ENCODE data around the gene WSB1.
"Not testable (repeated sequence)": the region's sequence is repeated elsewhere in the genome, so short reads cannot be mapped to it uniquely, and the experiment has no call there.

Gene WSB1, protein sequence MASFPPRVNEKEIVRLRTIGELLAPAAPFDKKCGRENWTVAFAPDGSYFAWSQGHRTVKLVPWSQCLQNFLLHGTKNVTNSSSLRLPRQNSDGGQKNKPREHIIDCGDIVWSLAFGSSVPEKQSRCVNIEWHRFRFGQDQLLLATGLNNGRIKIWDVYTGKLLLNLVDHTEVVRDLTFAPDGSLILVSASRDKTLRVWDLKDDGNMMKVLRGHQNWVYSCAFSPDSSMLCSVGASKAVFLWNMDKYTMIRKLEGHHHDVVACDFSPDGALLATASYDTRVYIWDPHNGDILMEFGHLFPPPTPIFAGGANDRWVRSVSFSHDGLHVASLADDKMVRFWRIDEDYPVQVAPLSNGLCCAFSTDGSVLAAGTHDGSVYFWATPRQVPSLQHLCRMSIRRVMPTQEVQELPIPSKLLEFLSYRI

DNA sequence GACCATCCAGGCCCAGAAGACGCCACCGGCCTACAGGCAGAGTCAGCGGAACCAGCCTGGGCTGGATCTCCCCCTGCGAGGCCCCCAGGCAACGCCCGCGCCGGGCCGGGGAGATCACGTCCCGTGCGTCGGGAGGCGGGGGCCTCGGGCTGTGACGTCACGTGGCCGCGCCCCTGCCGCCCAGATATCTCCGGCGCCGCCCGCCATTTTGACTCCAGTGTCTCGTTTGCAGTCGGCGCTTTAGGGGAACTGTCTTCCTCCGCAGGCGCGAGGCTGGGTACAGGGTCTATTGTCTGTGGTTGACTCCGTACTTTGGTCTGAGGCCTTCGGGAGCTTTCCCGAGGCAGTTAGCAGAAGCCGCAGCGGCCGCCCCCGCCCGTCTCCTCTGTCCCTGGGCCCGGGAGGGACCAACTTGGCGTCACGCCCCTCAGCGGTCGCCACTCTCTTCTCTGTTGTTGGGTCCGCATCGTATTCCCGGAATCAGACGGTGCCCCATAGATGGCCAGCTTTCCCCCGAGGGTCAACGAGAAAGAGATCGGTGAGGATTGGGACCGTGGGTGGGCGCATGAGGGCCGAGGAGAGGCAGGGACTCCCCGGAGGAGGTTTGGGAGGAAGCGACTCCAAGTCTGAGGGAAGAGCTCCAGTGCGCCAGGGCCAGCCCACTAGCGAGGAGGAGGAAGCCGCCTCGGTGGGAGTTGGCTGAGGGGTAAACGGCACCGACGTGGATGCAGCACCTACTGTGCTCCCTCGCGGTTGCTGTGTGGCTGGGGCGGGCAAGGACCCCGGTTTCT is at the start of gene WSB1:
TSS of gene WSB1 (plus strand) at position 217 of the 791 bp plus-strand sequence. CDS start at position 499, 282 bp downstream.
- H3K9ac ChIP-seq (ENCODE audit: low read length in 5 of 5) = peak within 1 kb of the TSS; percentile 93 to 99 (median 96)
- peak within 1 kb of the TSS; percentile 100 for H3K27ac ChIP-seq (ENCODE audit: low read depth, low read length)
- H3K9me3 ChIP-seq (ENCODE audit: control insufficient read depth in 5 of 5, low read length in 5 of 5) = no peaks in the 10 kb centered on the region
- H3K4me3 ChIP-seq (ENCODE audit: low read depth in 1 of 5, low read length in 5 of 5) = peak within 1 kb of the TSS; percentile 93 to 99 (median 97)
- peaks cover 0 to 2% (median 0%) of the 10 kb centered on the region in 5 donors for H3K36me3 ChIP-seq (ENCODE audit: control insufficient read depth in 5 of 5, insufficient read depth in 5 of 5, low read length in 5 of 5)
- peaks cover 5 to 40% (median 39%) of the 10 kb centered on the region in 5 donors for H3K4me1 ChIP-seq (ENCODE audit: control insufficient read depth in 5 of 5, insufficient read depth in 5 of 5, low read length in 5 of 5)
- H3K27me3 ChIP-seq (ENCODE audit: control insufficient read depth in 5 of 5, insufficient read depth in 4 of 5, low read length in 5 of 5) = no peaks in the 10 kb centered on the region

DNA sequence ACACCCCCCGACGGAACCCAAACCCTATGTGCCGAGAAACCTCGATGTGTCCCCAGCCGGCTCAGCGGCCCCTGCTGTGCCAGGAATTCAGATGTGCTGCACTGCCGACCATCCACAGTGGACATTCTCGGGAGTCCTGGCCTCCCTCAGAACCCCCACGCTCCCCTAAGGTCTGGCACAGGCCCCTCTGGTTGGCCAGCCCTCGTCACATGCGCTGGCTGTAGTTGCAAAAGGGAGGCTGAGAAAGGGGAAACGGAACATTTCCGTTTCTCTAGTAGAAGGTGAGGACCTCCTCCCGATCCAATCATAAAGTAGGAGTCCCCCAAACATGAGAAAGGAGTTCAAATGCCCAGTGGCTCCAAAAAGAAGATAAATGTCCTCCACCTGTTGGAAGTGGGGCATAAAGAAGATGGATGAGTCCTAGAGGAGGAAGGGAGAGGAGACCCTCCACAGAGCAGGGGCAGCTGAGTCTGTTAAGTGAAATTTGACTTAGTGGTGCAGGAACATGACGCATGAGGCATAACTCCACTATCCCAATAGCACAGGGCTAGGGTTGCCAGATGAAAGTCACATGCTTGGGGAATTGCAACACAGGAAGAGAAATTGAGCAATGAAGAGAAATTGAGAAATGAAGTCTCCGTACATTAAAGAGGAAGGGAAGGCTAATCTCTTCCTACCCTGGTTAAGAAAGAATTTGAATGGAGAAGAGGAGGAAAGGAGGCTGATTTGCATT is 49.3 kb upstream of the WSB1 start:
- H3K4me3 ChIP-seq (ENCODE audit: low read depth in 1 of 5, low read length in 5 of 5) = peak overlapping the region; percentile 15 to 55 (median 41)
- no peaks in the 10 kb centered on the region for H3K9me3 ChIP-seq (ENCODE audit: control insufficient read depth in 5 of 5, low read length in 5 of 5)

DNA sequence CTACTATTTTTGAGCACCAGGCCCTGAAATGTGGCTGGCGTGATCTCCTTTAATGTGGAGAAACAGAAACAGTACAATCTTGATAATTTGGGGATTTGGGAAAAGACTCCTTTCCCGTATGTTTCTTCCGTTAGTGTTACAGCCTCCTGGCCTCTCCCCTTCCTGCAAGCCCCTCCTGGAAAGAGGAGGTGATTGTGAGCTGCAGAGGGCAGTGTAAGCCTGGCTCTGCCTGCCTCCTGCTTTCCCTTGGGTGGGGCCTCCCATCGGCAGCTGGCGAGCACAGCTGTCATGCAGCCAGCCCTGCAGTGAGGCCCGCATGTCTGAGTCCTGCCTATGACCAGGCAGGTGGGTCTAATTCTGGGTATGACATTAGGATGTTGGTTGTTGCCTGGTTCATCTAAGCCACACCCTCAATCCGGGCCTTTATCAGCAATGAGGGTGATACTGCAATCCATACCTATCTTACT is 48.7 kb upstream of the WSB1 start:
- H3K27ac ChIP-seq (ENCODE audit: low read depth, low read length) = peak overlapping the region; percentile 94
- peak overlapping the region; percentile 15 to 55 (median 41) for H3K4me3 ChIP-seq (ENCODE audit: low read depth in 1 of 5, low read length in 5 of 5)
- no peaks in the 10 kb centered on the region for H3K27me3 ChIP-seq (ENCODE audit: control insufficient read depth in 5 of 5, insufficient read depth in 4 of 5, low read length in 5 of 5)
- H3K9ac ChIP-seq (ENCODE audit: low read length in 5 of 5) = peak overlapping the region; percentile 34 to 82 (median 66)
- H3K36me3 ChIP-seq (ENCODE audit: control insufficient read depth in 5 of 5, insufficient read depth in 5 of 5, low read length in 5 of 5) = no peaks in the 10 kb centered on the region
- H3K4me1 ChIP-seq (ENCODE audit: control insufficient read depth in 5 of 5, insufficient read depth in 5 of 5, low read length in 5 of 5) = peaks cover 14 to 71% (median 49%) of the 10 kb centered on the region in 5 donors
- H3K9me3 ChIP-seq (ENCODE audit: control insufficient read depth in 5 of 5, low read length in 5 of 5) = no peaks in the 10 kb centered on the region

More for the DNA sequence above, 49.3 kb upstream of the WSB1 start:
- Histone ChIP-seq H3K27me3 (ENCODE audit: control insufficient read depth in 5 of 5, insufficient read depth in 4 of 5, low read length in 5 of 5) (no peaks in the 10 kb centered on the region), H3K36me3 (ENCODE audit: control insufficient read depth in 5 of 5, insufficient read depth in 5 of 5, low read length in 5 of 5) (no peaks in the 10 kb centered on the region), H3K27ac (ENCODE audit: low read depth, low read length) (peak overlapping the region; percentile 94), H3K9ac (ENCODE audit: low read length in 5 of 5) (peak overlapping the region; percentile 54 to 82 (median 66)), H3K4me1 (ENCODE audit: control insufficient read depth in 5 of 5, insufficient read depth in 5 of 5, low read length in 5 of 5) (peaks cover 14 to 77% (median 53%) of the 10 kb centered on the region in 5 donors)

DNA sequence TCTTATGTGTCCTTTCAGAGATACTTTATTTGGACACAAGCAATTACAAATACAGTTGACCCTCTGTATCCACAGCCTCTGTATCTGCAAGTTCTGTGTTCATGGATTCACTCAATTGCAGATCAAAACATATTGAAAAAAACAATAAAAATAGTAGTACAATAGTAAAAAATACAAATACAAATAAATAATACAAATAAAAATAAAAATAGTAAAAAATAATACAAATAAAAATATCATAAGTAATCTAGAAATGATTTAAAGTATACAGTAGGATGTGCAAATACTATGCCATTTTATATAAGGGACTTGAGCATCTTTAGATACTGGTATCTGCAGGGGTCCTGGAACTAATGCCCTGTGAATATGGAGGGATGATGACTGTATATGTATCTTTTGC is 47.4 kb upstream of the WSB1 start:
- Histone ChIP-seq H3K4me1 (ENCODE audit: control insufficient read depth in 5 of 5, insufficient read depth in 5 of 5, low read length in 5 of 5) (peaks cover 14 to 58% (median 49%) of the 10 kb centered on the region in 5 donors), H3K9ac (ENCODE audit: low read length in 5 of 5) (no peak overlapping the region), H3K4me3 (ENCODE audit: low read depth in 1 of 5, low read length in 5 of 5) (no peak overlapping the region), H3K27ac (ENCODE audit: low read depth, low read length) (peak overlapping the region; percentile 94), H3K9me3 (ENCODE audit: control insufficient read depth in 5 of 5, low read length in 5 of 5) (no peaks in the 10 kb centered on the region), H3K36me3 (ENCODE audit: control insufficient read depth in 5 of 5, insufficient read depth in 5 of 5, low read length in 5 of 5) (no peaks in the 10 kb centered on the region), H3K27me3 (ENCODE audit: control insufficient read depth in 5 of 5, insufficient read depth in 4 of 5, low read length in 5 of 5) (no peaks in the 10 kb centered on the region)

DNA sequence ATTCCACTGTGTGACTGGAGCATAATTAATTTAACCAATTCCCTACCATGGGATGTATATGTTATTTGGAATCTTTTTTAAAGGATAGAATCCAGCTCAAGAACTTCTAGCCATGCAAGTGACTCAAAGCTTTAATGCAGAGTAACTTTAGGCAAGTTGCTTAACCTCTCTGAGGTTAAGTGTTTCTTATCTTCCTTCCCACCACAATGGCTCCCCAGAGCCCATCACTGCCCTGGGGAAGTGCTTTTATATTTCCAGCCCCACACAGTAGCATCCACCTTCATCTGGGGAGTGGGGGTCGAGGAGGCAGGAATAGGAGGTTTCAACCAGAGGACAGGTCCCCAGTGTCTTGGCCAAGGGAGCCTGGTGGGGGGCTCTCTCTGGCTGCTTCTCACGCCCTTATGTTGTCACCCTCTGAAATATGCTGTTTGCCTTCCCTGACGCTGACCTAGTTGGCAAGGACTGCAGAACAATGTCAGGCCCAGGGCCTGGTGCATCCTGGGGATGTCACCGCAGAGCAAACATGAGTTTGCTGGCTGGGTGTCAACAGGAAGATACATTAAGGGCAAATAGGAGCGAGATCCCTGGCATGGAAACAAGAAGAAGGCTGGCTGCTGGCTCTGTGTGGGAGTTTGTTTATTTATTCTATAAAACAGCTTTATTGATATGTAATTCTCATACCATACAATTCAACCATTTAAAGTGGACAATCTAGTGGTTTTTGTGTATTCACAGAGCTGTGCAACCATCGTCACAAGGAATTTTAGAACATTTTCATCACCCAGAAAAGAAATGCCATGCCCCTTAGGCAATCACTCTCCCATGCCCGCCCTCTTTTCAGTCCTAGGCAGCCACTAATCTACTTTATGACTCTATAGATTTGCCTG is 46.6 kb upstream of the WSB1 start:
- peaks cover 14 to 54% (median 49%) of the 10 kb centered on the region in 5 donors for H3K4me1 ChIP-seq (ENCODE audit: control insufficient read depth in 5 of 5, insufficient read depth in 5 of 5, low read length in 5 of 5)
- H3K36me3 ChIP-seq (ENCODE audit: control insufficient read depth in 5 of 5, insufficient read depth in 5 of 5, low read length in 5 of 5) = no peaks in the 10 kb centered on the region
- H3K9me3 ChIP-seq (ENCODE audit: control insufficient read depth in 5 of 5, low read length in 5 of 5) = no peaks in the 10 kb centered on the region
- peak overlapping the region in 2 of 5 donors; percentile 27 to 40 for H3K4me3 ChIP-seq (ENCODE audit: low read depth in 1 of 5, low read length in 5 of 5)
- H3K9ac ChIP-seq (ENCODE audit: low read length in 5 of 5) = peak overlapping the region in 4 of 5 donors; percentile 3 to 68 (median 40)
- no peaks in the 10 kb centered on the region for H3K27me3 ChIP-seq (ENCODE audit: control insufficient read depth in 5 of 5, insufficient read depth in 4 of 5, low read length in 5 of 5)
- peak overlapping the region; percentile 68 for H3K27ac ChIP-seq (ENCODE audit: low read depth, low read length)

DNA sequence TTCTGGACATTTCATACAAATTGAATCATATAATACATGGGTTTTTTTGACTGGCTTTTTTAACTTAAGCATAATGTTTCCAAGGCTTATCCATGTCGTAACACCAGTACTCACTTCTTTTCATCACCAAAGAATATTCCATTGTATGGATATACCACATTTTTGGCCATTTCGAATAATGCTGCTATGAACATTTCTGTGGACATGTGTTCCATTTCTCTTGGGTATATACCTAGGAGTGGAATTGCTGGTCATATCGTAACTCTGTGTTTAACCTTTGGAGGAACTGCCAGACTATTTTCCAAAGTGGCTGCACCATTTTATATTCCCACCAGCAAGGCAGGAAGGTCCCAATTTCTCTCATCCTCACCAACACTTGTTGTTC is 46.0 kb upstream of the WSB1 start:
- H3K9ac ChIP-seq (ENCODE audit: low read length in 5 of 5) = no peak overlapping the region
- H3K27me3 ChIP-seq (ENCODE audit: control insufficient read depth in 5 of 5, insufficient read depth in 4 of 5, low read length in 5 of 5) = no peaks in the 10 kb centered on the region
- peaks cover 14 to 48% (median 42%) of the 10 kb centered on the region in 5 donors for H3K4me1 ChIP-seq (ENCODE audit: control insufficient read depth in 5 of 5, insufficient read depth in 5 of 5, low read length in 5 of 5)
- H3K36me3 ChIP-seq (ENCODE audit: control insufficient read depth in 5 of 5, insufficient read depth in 5 of 5, low read length in 5 of 5) = no peaks in the 10 kb centered on the region
- H3K4me3 ChIP-seq (ENCODE audit: low read depth in 1 of 5, low read length in 5 of 5) = no peak overlapping the region
- peak overlapping the region; percentile 68 for H3K27ac ChIP-seq (ENCODE audit: low read depth, low read length)
- no peaks in the 10 kb centered on the region for H3K9me3 ChIP-seq (ENCODE audit: control insufficient read depth in 5 of 5, low read length in 5 of 5)

DNA sequence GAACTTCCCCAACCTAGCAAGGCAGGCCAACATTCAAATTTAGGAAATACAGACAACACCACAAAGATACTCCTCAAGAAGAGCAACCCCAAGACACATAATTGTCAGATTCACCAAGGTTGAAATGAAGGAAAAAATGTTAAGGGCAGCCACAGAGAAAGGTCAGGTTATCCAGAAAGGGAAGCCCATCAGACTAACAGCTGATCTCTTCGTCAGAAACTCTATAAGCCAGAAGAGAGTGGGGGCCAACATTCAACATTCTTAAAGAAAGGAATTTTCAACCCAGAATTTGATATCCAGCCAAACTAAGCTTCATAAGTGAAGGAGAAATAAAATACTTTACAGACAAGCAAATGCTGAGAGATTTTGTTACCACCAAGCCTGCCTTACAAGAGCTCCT is 43.1 kb upstream of the WSB1 start:
- H3K9me3 ChIP-seq (ENCODE audit: control insufficient read depth in 5 of 5, low read length in 5 of 5); H3K27ac ChIP-seq (ENCODE audit: low read depth, low read length); H3K36me3 ChIP-seq (ENCODE audit: control insufficient read depth in 5 of 5, insufficient read depth in 5 of 5, low read length in 5 of 5); H3K27me3 ChIP-seq (ENCODE audit: control insufficient read depth in 5 of 5, insufficient read depth in 4 of 5, low read length in 5 of 5); H3K4me3 ChIP-seq (ENCODE audit: low read depth in 1 of 5, low read length in 5 of 5); H3K9ac ChIP-seq (ENCODE audit: low read length in 5 of 5): not testable (repeated sequence)
- peaks cover 6 to 25% (median 23%) of the 10 kb centered on the region in 5 donors for H3K4me1 ChIP-seq (ENCODE audit: control insufficient read depth in 5 of 5, insufficient read depth in 5 of 5, low read length in 5 of 5)

DNA sequence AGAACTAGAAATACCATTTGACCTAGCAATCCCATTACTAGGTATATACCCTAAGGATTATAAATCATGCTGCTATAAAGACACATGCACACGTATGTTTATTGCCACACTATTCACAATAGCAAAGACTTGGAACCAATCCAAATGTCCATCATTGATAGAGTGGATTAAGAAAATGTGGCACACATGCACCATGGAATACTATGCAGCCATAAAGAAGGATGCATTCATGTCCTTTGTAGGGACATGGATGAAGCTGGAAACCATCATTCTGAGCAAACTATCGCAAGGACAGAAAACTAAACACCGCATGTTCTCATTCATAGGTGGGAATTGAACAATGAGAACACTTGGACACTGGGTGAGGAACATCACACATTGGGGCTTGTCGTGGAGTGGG is 39.1 kb upstream of the WSB1 start:
- H3K27ac ChIP-seq (ENCODE audit: low read depth, low read length); H3K9ac ChIP-seq (ENCODE audit: low read length in 5 of 5); H3K9me3 ChIP-seq (ENCODE audit: control insufficient read depth in 5 of 5, low read length in 5 of 5); H3K4me3 ChIP-seq (ENCODE audit: low read depth in 1 of 5, low read length in 5 of 5); H3K27me3 ChIP-seq (ENCODE audit: control insufficient read depth in 5 of 5, insufficient read depth in 4 of 5, low read length in 5 of 5); H3K36me3 ChIP-seq (ENCODE audit: control insufficient read depth in 5 of 5, insufficient read depth in 5 of 5, low read length in 5 of 5): not testable (repeated sequence)
- peaks cover 0 to 22% (median 8%) of the 10 kb centered on the region in 5 donors for H3K4me1 ChIP-seq (ENCODE audit: control insufficient read depth in 5 of 5, insufficient read depth in 5 of 5, low read length in 5 of 5)

Measured in subcutaneous abdominal adipose tissue (tissue), 5 donors.